HG02678 (cell line): ENCODE results near the gene ITIH5.

Experiments
- ATAC-seq: cut with Tn5 transposase; IDR thresholded peaks from one replicate; pipeline ENCODE4 v1.9.1; 2021; ENCODE audit warnings: mild to moderate bottlenecking, moderate library complexity; ENCODE audit not compliant: unreplicated experiment

Gene ITIH5

DNA sequence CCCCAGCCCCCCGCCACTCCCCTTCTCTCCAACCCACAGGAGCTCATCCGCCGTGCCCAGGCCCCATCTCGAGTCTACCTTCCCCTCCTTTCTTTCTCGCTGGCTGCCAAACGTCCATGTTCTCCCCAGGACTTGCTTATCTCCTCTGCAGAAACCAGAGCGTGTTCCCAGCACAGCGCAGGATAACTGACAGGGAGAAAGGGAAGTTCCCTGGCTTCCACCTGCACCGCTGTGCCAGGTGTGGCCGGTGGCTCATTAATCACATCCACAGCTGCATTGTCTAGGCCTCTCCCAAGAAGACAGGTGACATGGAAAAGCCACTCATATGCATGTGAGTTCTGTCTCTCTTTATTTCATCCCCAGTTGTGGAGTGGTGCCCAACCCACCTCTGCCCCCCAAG, 113.2 kb downstream of the ITIH5 start:
- ATAC-seq: no peak

DNA sequence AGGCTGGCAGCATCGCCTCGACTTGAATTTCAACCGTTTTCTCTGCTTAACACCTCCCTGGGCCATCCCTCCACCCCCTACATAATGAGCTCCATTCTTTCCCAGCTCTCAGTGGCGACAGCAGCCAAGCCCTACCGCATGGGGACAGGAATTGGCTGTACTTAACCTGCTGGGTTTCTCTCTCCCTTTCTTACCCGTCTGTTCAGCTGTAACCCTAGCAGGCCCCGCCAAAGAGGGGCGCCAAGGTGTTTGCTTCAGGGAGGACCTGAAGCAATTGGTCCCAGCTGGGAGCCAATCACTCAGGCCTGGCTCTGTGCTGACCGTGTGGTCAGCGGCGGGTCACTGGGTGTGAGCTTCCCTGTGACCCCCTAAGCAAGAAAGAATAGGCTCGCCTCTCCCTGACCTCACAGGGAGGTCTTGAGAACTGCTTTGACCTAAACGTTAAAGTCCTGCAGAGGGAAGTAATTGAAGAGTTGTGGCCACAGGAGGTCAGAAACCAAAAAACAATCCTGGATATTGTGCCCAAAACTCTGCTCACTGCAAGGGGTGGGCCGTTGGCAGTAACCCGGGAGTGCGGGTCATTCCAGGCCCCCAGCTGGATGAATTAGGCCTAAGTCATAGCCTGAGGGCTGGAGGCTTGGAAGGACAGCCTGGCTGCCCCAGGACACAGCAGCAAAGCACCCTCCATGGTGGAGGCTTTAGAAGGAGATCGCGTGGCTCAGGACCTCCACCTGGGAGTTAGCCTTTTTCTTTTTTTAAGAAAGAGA, 114.6 kb downstream of the ITIH5 start:
- no peak for ATAC-seq

DNA sequence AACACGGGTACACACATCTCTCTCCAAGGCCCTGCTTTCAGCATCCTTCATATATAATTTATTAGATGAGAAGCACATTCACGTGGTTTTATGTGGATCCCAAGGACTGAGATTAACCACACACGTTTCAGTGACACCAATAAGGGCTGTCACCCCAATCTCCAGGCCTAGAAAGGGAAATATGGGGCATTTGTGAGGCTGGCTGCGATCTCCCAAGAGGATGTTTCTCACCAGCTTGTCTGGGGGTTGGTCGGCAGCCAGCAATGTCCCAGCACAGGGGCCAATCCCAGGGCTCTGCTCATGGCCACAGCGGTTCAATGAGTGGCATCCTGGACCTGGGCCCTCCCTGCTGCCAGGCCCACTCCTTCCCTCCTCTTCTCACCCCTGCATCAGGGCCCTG, 115.5 kb downstream of the ITIH5 start:
- ATAC-seq: no peak

DNA sequence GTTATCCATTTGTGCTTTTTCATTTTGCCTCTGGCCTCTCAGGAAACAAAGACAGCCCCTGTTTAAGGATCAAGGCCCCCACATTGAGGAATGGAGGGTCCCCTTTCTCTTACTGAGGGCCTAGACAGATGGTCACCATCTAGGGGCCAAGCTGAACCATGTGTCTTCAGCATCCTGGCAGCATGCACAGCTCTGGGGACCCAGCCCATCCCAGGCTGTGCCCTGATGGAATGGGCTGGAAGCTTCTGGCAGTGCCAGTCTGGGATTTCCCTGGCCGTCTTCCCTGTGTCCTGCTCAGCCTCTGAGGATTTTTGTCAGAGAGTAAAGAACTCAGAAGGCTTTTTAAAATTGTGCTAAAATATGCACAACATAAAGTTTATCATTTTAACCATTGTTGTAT, 116.8 kb downstream of the ITIH5 start:
- ATAC-seq: no peak

DNA sequence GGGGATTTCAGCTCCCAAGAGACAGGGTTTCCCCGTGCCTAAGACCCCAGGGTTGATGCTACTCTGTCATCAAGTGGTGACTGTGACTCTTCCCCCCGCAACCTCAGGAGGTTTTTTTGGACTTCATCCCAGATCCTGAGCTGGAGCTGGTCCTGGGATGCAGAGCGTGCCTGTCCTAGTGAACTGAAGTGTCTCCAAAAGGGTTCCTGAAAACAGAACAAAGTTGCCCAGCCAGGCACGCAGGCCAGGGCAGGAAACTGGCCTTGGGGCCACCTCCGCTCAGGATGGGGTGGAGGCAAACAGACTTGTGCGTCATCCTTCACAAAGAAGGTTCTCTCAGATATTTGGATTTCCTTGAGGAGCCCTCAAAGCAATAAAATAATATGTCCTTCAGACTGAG, 118.9 kb downstream of the ITIH5 start:
- no peak for ATAC-seq

DNA sequence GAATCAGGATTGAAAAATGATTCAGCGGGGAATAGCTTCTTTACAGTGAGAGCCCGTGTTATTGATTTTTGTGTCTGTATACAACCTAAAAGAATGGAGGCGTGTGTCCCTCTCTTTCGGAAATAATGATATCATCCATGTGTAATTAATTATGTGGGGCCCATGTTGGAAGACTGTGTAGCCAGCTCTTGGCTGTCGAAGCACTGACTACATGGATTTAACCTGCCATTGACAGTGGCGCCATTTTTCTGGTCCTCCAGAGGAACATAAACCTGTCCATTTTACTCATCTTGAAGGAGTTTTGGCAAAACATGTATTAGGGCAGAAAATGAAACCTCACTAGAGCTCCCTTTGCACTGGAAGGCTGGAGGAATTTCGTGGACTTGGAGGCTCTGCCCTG, 119.6 kb downstream of the ITIH5 start:
- no peak for ATAC-seq

DNA sequence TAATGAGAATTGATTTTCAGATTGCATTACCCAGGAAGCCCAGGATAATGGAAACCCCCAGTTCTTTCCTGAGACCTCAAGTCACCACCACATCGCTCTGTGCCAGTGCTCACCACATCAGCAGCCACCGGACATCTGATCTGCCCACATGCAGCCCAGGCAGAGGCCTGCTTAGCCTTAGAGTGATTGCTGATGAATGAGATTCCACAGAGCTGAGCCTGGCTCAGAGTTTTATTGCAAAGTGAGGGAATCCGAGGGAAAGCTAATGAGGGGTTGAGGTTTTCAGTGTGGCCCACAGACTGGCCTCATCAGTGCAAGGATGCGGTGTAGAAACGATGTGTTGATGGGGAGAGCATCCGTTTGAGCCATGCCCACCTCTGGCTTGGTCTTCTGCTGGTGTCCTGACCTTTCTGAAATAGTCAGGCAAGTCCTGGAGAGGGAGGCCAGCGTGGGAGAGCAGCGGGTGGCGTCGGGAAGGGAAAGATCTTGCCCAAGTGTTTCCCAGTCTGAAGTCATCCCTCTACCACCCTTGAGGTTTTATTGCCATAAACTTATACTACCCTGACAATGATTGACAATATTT, 120.3 kb downstream of the ITIH5 start:
- ATAC-seq: no peak

DNA sequence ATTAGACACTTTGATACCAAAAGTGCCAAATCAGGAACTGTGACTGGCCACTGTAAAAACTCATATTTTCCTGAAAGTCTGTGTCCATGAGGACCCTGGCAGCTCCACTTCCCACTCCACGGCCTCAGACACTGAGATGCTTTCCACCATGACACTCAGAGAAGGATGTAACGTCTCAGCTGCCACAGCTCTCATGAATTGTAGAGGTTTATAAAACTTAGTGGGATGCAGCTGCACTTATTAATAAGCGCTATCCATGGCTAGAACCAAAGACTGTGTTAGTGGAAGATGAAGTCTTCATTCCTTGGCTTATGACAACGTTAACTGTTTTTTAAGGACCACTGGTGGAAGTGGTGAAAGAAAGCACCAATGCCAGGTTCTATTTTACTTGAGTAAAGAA, 121.0 kb downstream of the ITIH5 start:
- ATAC-seq: no peak

DNA sequence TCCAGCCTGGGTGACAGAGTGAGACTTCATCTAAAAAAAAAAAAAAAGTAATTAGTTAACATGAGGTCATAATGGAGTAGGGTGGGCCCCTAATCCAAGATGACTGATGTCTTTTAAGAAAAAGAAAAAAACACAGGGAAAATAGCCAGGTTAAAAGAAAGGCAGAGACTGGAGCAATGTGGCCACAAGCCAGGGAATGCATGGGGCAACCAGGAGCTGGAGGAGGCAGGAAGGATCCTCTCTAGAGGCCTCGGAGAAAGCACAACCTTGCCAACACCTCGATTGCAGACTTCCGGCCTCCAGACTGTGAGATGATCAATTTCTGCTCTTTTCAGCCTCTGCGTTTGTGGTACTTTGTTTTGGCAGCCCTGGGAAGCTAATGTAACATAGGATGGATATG, 121.5 kb downstream of the ITIH5 start:
- no peak for ATAC-seq

DNA sequence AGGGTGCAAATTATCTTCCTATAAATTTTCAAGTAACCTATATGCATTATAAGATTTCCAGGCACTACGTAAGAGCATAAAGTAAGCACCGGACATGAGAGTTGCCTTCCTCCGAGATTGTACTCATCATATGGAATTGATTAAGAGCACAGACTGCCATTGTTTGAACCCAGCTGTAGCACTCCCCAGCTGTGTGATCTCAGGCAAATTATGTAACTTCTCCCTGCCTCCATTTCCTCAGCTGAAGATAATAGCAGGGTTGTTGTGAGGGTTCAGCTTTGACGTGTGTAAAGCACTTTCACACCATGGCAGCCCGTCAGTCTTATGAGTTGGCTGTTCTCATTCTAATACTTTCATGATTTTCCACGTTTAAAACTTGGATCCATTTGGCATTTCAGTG, 122.6 kb downstream of the ITIH5 start:
- ATAC-seq: no peak

DNA sequence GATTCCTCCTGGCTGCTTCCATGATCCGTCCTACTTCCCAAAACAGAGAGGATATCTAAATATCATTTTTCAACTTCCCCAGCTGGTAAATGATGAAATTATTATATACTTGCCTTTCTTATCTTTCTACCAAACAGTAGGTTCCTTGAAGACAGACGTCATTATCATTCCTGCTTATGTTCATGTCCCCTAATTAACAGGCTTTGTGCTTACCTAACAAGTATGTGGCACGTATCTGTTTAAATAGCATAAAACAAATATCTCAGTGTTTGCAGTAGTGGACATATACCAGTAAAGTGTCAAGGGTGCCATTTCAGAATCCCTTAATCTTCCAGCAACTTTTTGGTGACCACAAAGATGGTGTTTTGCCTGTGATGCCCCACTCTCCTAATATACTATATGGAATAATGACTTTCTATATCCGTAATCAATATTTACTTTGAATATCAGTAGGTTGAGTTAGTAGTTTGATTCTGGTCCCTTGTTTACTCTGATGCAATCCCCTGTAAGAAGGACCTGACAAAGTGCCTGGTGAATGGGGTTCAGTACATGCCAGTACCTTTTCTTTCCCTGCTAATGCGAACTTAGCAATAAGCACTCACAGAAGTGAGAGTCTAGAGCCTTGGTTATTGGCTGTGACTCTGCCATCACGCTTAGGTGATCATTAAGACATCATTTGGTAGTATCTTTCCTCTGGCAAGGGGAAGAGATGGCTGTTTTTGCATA, 124.4 kb downstream of the ITIH5 start:
- no peak for ATAC-seq

DNA sequence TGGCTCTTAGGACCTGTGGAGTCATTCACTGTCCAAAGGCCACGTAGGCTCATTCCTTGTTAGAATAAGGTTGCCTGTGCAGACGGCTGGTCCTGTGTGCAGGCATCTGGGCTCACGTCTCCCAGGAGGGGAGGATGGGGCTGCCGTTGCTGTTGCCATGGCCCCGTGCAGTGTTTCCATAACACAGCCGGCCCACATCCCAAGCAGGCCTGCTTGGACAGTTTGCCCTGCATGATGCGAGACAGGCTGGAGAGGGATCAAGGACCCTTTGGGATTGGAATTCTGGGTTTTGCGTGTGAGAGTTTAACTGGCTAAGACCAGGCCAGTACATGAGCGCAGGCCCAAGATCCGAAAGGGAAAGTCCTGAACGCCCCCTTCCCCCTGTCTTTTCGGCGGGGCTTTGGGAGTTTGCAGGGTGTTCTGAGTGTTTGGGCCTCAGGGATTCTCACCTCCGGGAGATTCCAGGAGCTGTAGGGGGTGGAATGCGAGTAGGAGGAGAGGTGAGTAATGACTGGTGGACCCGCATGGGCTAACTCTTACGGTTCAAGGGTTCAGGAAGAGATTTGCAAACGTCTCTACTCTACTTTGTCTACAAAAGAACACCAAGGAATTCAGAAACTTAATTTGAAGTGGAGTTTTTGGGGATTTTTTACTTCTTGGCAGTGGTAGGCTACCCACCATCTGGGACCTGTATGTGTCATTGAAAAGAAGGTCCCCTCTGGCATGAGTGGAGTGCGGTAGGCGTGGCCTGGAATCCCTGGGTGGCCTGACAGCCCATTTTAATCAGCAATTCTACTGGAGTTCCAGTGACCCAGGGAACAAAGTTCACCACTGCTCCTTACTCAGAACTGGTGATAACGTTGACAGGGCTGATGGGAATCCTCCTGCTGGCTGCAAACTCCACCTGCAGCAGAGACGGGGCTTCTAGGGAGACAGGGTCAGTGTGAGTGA, 125.4 kb downstream of the ITIH5 start:
- no peak for ATAC-seq

DNA sequence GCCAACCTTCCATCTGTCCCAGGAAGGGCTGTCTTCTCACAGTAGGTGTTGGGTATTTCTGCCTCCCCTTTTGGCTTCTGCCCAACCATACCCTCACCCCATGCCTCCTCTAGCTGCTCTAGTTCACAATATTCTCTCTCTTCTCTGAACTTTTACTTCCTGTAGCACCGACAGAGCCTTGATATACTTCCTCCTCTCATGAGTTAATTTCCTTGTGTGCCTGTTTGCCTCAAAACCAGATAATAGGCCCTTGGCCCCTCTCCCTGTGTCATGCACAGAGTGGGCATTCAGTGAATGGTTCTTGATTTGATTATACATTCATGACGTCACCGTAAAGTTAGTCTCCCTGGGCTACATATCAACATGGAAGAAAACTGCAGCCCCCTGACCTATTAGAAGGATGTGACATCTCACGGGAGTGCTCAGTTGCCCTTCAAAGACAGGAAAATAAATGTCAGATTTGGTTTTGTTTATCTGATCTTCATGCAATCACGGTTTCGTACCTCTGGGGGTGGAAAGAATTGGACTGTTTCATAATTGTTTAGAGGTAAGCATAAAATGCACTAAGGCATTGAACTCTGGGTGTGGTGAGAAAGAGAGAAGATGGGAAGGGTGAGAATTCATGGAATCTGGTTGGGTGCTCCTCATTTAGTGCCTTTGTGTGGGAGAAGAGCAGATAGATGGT, 127.7 kb downstream of the ITIH5 start:
- no peak for ATAC-seq

DNA sequence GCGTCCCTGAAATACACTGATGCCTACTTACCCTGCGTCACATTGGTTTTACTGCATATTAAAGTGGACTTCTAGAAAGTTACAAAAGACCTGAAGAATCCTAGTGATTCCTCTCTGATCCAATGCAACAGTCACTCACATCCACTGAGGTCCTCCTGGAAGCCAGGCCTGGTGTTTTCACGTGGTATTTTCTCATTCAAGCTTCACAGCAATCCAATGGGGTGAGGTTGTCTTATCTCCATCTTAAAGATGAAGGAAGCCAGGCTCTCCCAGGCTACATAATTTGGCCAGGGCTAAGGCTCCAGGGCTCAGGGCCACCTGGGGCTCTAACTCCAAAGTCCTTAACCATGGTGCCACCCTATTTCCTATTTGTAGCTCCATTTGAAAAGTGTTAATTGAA, 129.6 kb downstream of the ITIH5 start:
- no peak for ATAC-seq

DNA sequence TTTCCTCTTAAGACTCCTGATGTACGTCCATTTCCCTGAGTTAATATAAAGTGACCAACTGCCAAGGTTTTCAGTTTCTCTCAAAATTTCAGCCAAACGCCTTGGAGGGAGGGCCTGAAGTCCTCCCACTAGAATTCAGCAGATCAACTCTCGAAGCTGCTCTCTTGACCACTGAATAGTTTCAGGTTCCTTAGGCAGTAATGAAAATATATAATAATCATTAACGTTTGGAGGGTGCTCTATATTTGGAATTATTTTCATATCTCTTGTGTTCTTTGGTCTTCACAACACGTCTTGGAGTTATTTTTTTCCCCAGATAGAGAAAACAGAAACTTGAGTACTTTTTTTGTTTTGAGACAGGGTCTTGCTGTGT, 132.3 kb downstream of the ITIH5 start:
- peak; percentile 89 for ATAC-seq

DNA sequence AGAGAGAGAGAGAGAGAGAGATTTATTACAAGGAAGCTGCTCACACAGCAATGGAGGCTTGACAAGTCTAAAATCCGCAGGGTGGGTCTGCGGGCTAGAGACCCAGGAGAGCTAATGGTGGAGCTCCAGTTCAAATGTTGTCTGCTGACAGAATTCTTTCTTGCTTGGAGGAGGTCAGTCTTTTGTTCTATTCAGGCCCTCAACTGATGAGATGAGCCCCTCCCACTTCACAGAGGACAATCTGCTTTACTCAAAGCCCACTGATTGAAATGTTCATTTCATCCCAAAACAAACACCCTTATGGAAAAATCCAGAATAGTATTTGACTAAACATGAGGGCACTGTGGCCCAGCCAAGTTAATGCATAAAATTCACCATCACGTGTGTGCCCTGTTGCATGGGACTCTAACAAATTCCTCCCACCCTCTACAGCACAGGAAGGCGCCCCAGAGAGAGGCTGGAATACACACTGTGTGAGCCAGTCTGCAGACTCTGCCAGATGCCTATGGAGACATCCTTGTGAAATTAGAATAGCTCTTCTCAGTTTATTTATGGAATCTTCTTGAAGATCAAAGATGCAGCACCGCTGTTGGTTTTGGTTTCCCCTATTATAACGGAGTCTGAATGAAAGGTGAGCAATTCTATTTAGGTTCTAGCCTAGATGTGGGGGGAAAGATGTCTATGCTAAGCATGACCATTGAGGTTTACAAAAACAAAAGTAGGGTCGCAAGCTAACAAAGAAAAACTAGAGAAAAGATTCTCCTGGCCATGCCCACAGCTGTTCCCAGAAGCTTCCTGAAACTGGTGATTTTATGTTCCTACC, 132.9 kb downstream of the ITIH5 start:
- peak; percentile 39 for ATAC-seq

DNA sequence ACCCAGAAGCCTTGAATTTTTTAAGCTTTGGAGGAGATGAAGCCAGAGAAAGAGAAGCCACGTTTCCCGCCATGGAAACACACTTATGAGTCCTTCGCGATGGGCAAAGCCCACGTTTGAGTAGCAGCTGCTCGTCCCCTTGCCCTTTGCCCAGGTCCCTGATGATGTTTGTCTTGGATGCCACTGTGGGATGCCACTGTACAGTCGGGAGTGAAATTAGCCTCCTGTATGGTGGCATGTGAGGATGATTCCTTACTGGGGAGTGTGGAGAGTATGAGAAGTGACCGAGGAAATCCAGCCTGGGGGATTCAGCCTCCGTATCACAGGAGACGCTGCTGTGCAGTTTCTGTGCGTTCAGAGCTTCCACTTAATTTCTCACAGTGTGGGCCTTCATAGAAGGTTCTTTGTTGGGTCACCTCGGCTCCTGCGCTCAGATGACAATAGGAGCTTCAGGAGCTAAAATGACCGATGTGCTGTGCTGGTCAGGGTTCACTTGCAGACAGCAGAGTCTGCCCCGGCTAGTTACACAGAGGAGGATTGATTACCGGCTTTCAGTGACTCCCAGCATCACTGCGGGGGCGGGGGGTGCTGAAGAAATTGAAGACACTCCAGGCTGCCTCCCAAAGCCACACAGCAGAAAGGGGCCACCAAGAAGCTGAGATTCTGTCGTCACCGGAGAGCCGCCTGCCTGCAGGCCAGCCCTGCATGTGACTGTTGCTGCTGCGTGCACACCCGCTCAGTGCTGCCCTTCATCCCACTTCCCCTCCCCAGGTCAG, 133.9 kb downstream of the ITIH5 start:
- no peak for ATAC-seq

DNA sequence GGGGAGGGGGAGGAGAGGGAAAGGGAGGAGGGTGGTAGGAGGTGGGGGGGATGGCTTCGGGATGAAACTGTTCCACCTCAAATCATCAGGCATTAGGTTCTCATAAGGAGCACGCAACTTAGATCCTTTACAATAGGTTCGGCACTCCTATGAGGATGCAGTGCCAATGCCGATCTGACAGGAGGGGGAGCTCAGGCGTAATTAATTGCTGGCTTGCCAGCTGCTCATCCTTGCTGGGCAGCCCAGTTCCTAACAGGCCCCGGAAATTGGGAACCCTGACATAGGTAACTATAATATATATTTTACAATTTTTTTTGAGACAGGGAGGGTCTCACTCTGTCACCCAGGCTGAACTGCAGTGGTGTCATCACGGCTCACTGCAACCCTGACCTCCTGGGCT, 137.1 kb downstream of the ITIH5 start:
- ATAC-seq: no peak

DNA sequence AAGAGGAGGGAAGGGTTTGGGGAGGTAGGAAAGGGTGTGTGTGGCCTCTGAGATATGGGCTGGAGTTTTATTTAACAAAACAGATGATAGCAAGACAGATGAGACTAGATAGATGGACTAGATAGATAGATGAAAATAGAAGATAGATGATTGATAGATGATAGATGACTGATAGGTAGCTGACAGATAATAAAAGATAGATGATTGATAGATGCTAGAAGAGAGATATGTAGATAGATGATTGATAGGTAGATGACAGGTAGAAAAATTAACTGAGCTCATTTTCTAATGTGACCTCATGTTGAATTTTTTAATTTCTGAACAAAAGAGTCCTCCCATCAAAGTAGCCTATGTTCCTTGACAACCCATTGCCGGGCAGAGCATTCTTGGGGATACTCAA, 139.3 kb downstream of the ITIH5 start:
- ATAC-seq: no peak
